Measurements from ENCODE around the gene TTYH2. TPM values are rescaled to one million over a fixed set of nuclear protein-coding genes. Genes with fewer than 3 reads are reported as not detected.

The TTYH2 gene
- total and polyA plus RNA-seq, 10 of the 15 experiments (the other 5 are each of a cell fraction or from before 2014, with no cell fraction given): 0.26 to 25.2 (median 6.6) TPM

GRCh38 chr17:74172700-74173099 is 40.7 kb upstream of the TTYH2 start:
- H3K36me3 ChIP-seq (ENCODE audit: control insufficient read depth in 2 of 2, insufficient read depth in 2 of 2, low read length in 1 of 2): no peaks in the 10 kb centered on the region
- no peak overlapping the region for H3K27ac ChIP-seq (ENCODE audit: control insufficient read depth, insufficient read depth)
- H3K4me2 ChIP-seq (ENCODE audit: control insufficient read depth, insufficient read depth): no peak overlapping the region
- no peaks in the 10 kb centered on the region for H3K4me1 ChIP-seq (ENCODE audit: control insufficient read depth, insufficient read depth, low read length)
- TF ChIP-seq CBX5 (IDR thresholded peaks at IDR 0.05; ENCODE audit: low read depth): no peak
- no peak for TF ChIP-seq TCF7 (IDR thresholded peaks at IDR 0.05; ENCODE audit: borderline replicate concordance)
- TF ChIP-seq PKNOX1 (IDR thresholded peaks at IDR 0.05): no peak
- no peak for TF ChIP-seq BRCA1 (IDR thresholded peaks at IDR 0.05; ENCODE audit: low read depth, low read length)
- TF ChIP-seq MYC (IDR thresholded peaks at IDR 0.05; ENCODE audit: insufficient read depth, insufficient read length, insufficient replicate concordance, low read length, severe bottlenecking): no peak
- no peak for TF ChIP-seq FOS (IDR thresholded peaks at IDR 0.05; ENCODE audit: borderline replicate concordance, extremely low read depth, insufficient read length)
- no peak for TF ChIP-seq EED (IDR thresholded peaks at IDR 0.05; ENCODE audit: low read depth)
- in situ Hi-C loops (cut with MboI) (loop anchor here (10.0 kb wide), 2 partner anchors 62 to 738 kb away; no protein-coding TSS in a partner anchor), intact Hi-C loops (cut with micrococcal nuclease; ENCODE audit: unreplicated experiment) (loop anchor here (10.0 kb wide), 1 partner anchor 178 kb away; no protein-coding TSS in a partner anchor)
- WGBS (ENCODE audit: insufficient coverage, insufficient replicate concordance, low lambda C conversion rate, missing lambda C conversion rate): 17% methylated on average over 3 of the region's 3 CpGs
- no peak overlapping the region for H3K9ac ChIP-seq (ENCODE audit: control insufficient read depth, insufficient read depth, low read length)
- ChIA-PET SMC1A (ENCODE audit: uncharacterized antibody, unreplicated experiment) (no interaction called here), CTCF (interaction anchor here (0.6 to 1.6 kb wide), 3 partner anchors 27 to 1419 kb away, joined by 3 to 4 read pairs (median 4); no protein-coding TSS in a partner anchor), RAD21 (ENCODE audit: unreplicated experiment) (no interaction called here), POLR2A (interaction anchor here (0.6 kb wide), 1 partner anchor 66 kb away, joined by 3 read pairs; no protein-coding TSS in a partner anchor)
- H3K79me2 ChIP-seq (ENCODE audit: control insufficient read depth, insufficient read depth, low read length): no peaks in the 10 kb centered on the region
- H4K20me1 ChIP-seq (ENCODE audit: control insufficient read depth, insufficient read depth): no peaks in the 10 kb centered on the region
- H3K9me3 ChIP-seq (replicated peaks; ENCODE audit: control insufficient read depth, insufficient read depth, low read length): no peaks in the 10 kb centered on the region; the same call in 2 of the 3 replicates
- DNase-seq (ENCODE audit: low read depth, low spot score) (no peak), ATAC-seq (no peak), FAIRE-seq (no peak)
- H2AFZ ChIP-seq (ENCODE audit: control insufficient read depth, low read depth, low read length): no peak overlapping the region
- no peaks in the 10 kb centered on the region; a peak in 1 of 4 replicates for H3K27me3 ChIP-seq (replicated peaks in 1 of 2; ENCODE audit: control insufficient read depth in 2 of 2, insufficient read depth in 2 of 2, low read length in 1 of 2)
- no peak overlapping the region for H3K4me3 ChIP-seq
- BruUV-seq (replicated peaks): no TSS peak

Measured in GM12878 (cell line).